ENCODE data around the gene AEBP2.

GRCh38 chr12:19520646-19521415 is 81.5 kb downstream of the AEBP2 start:
- TF ChIP-seq POLR2AphosphoS5 (IDR thresholded peaks at IDR 0.05; ENCODE audit: low read depth, low read length) (no peak), SIN3A (IDR thresholded peaks at IDR 0.05; ENCODE audit: borderline replicate concordance, insufficient read depth, low read length) (no peak)
